ENCODE measurements around the gene GNG7.
A peak's percentile ranks its signal among the peaks of the same experiment; 100 is the strongest.

GNG7 gene

DNA sequence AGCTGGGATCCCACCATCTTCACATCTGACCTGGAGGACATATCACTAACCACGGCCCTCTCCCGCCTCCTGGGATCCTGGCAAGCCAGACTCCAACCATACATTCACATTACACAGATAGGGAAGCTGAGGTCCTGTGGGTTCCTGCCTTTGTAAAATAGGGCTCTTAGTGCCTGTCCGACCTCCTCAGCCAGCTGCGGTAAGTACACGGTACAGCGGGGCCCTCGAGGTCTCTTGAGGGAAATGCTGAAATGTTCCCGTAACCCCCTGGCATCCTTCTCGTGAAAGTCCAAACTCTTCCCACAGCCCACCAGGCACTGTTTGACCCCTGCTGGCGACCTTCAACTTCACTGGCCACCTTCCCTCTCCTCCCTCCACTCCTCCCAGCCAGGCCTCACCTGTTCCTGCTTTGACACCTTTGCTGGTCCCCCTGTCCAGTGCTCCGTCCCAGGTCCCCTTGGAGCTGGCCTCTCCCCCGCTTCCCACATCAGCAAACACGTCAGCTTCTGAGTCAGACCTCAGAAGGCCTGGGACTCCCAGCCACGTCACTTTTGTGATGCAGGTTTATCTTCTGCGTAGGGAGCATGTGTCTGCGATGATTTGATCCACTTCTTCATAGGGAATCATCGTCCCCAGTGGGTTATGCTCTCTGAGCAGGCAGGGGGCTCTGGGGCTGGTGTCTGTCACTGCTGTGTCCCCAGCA, 8.8 kb upstream of the GNG7 start:
- TF ChIP-seq, protein P1, sequence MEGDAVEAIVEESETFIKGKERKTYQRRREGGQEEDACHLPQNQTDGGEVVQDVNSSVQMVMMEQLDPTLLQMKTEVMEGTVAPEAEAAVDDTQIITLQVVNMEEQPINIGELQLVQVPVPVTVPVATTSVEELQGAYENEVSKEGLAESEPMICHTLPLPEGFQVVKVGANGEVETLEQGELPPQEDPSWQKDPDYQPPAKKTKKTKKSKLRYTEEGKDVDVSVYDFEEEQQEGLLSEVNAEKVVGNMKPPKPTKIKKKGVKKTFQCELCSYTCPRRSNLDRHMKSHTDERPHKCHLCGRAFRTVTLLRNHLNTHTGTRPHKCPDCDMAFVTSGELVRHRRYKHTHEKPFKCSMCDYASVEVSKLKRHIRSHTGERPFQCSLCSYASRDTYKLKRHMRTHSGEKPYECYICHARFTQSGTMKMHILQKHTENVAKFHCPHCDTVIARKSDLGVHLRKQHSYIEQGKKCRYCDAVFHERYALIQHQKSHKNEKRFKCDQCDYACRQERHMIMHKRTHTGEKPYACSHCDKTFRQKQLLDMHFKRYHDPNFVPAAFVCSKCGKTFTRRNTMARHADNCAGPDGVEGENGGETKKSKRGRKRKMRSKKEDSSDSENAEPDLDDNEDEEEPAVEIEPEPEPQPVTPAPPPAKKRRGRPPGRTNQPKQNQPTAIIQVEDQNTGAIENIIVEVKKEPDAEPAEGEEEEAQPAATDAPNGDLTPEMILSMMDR (IDR thresholded peaks at IDR 0.05; ENCODE audit: insufficient read depth, low read depth, low read length, missing control alignments), result no peak
- no peak for DNase-seq (ENCODE audit: low read depth)
- H3K4me3 ChIP-seq (ENCODE audit: low read depth, low read length), result no peak overlapping the region

DNA sequence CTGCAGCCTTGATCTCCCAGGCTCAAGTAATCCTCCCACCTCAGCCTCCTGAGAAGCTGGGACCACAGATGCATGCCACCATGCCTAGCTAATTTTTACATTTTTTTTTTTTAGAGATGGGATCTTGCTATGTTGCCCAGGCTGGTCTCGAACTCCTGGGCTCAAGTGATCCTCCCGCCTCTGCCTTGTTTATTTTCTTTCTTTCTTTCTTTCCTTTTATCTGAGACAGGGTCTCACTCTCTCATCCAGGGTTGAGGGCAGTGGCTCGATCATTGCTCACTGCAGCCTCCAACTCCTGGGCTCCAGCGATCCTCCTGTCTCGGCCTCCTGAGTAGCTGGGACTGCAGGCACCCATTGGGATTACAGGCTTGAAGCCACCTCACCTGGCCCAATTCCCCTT, 3.8 kb upstream of the GNG7 start:
- no peak overlapping the region for H3K4me3 ChIP-seq (ENCODE audit: low read depth, low read length)
- no peak for DNase-seq (ENCODE audit: low read depth)
- TF ChIP-seq, protein P1 (IDR thresholded peaks at IDR 0.05; ENCODE audit: insufficient read depth, low read depth, low read length, missing control alignments), result no peak

GRCh38 chr19:2703691-2704216, 1.3 kb upstream of the GNG7 start:
- no peak overlapping the region for H3K4me3 ChIP-seq (ENCODE audit: low read depth, low read length)
- TF ChIP-seq, protein P1 (IDR thresholded peaks at IDR 0.05; ENCODE audit: insufficient read depth, low read depth, low read length, missing control alignments), result no peak
- no peak for DNase-seq (ENCODE audit: low read depth)

GRCh38 chr19:2703077-2703437, 563 bp upstream of the GNG7 start:
- peak overlapping the region; percentile 8; the same call in 1 of the 2 replicates for H3K4me3 ChIP-seq (ENCODE audit: low read depth, low read length)
- no peak for DNase-seq (ENCODE audit: low read depth)
- TF ChIP-seq, protein P1 (IDR thresholded peaks at IDR 0.05; ENCODE audit: insufficient read depth, low read depth, low read length, missing control alignments), result no peak

- peak overlapping the region; percentile 86 for H3K4me3 ChIP-seq (ENCODE audit: low read depth, low read length)
- DNase-seq (ENCODE audit: low read depth), result no peak
- TF ChIP-seq, protein P1 (IDR thresholded peaks at IDR 0.05; ENCODE audit: insufficient read depth, low read depth, low read length, missing control alignments), result no peak
Measured at GRCh38 chr19:2701361-2702169, 929 bp downstream of the GNG7 start.

DNA sequence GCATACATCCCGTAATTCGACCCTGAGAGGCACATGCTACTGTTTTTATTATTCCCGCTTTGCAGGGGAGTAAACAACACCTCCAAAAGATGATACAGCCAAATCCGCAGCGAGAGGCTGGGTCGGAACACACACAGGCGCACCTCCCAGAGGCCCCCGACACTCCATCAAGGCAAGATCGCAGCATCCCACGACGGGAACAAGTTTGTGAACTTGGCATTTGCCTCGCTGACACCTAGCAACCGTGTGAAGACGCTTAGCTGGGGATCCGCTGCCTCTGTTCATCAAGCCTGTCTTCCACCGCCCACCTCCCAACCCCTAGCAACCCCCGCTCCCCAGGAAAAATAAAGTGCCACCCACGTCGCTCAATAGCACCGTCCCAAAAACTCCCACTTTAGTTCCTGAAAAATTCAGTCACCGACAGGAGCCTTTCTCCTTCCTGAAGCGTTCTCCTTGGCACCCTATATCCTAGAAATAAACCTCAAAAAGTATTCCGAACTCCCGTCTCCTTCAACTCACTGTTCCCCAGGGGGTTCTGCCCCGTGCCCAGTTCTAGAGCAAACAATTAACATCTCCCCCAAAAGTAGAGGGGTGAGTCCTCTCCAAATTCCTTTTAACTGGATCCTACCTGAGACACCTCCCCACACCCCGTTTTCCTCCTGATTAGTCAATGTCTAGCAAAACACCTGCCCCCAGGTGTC, 1.7 kb downstream of the GNG7 start:
- TF ChIP-seq, protein P1 (IDR thresholded peaks at IDR 0.05; ENCODE audit: insufficient read depth, low read depth, low read length, missing control alignments), result no peak
- H3K4me3 ChIP-seq (ENCODE audit: low read depth, low read length), result peak overlapping the region; percentile 86
- no peak for DNase-seq (ENCODE audit: low read depth)
